Mesenchymal stem cell (in vitro differentiated cells and primary cell): ENCODE data around the gene KCNH5.

Experiments used
- DNase-seq: peaks from one replicate; pipeline ENCODE4 v3.0.0-alpha.2; 2013
- H2AFZ ChIP-seq: one replicate; pipeline ENCODE4 v1.6.1; 2013; ENCODE audit warnings: low read depth, mild to moderate bottlenecking, control low read depth, inconsistent platforms, low read length, moderate library complexity
- H2AK5ac ChIP-seq: 2 replicates; pipeline ENCODE4 v1.6.1; 2013; ENCODE audit warnings: low read length, moderate library complexity, mild to moderate bottlenecking, inconsistent platforms; ENCODE audit not compliant: severe bottlenecking
- H2BK120ac ChIP-seq: one replicate; pipeline ENCODE4 v1.6.1; 2013; ENCODE audit warnings: low read depth, mild to moderate bottlenecking, inconsistent platforms, low read length, moderate library complexity
- H2BK12ac ChIP-seq, 2 experiments: one replicate each; pipeline ENCODE4 v1.6.1; 2013; ENCODE audit warnings: inconsistent platforms in 2 of 2, low read length in 2 of 2, mild to moderate bottlenecking in 2 of 2, moderate library complexity in 2 of 2, control low read depth in 1 of 2
- H2BK15ac ChIP-seq: one replicate; pipeline ENCODE4 v1.6.1; 2013; ENCODE audit warnings: mild to moderate bottlenecking, low read depth, inconsistent platforms; ENCODE audit not compliant: poor library complexity, severe bottlenecking
- H2BK5ac ChIP-seq: 2 replicates; pipeline ENCODE4 v1.6.1; 2013; ENCODE audit warnings: low read depth, mild to moderate bottlenecking, low read length, control low read depth, inconsistent platforms; ENCODE audit not compliant: poor library complexity, severe bottlenecking
- H3K14ac ChIP-seq, 2 experiments: one replicate each; pipeline ENCODE4 v1.6.1; 2013; ENCODE audit warnings: inconsistent platforms in 2 of 2, low read length in 2 of 2, control low read depth in 1 of 2, mild to moderate bottlenecking in 1 of 2, moderate library complexity in 1 of 2
- H3K18ac ChIP-seq, 2 experiments: one replicate each; pipeline ENCODE4 v1.6.1; 2013; ENCODE audit warnings: inconsistent platforms in 2 of 2, low read length in 2 of 2, control low read depth in 1 of 2, low read depth in 1 of 2, mild to moderate bottlenecking in 1 of 2
- H3K23ac ChIP-seq, 2 experiments: one replicate each; pipeline ENCODE4 v1.6.1; 2013; ENCODE audit warnings: inconsistent platforms in 2 of 2, low read length in 2 of 2, mild to moderate bottlenecking in 2 of 2, moderate library complexity in 2 of 2, control low read depth in 1 of 2
- H3K27ac ChIP-seq: 2 replicates; pipeline ENCODE4 v1.5.1; 2013; ENCODE audit warnings: mild to moderate bottlenecking, moderate library complexity, low read length, control low read depth, inconsistent platforms; ENCODE audit not compliant: poor library complexity, severe bottlenecking
- H3K27me3 ChIP-seq, 2 experiments: 2 replicates each; pipeline versions ENCODE4 v1.6.1 to v1.7.0; 2013; ENCODE audit warnings: low read length in 2 of 2, mild to moderate bottlenecking in 2 of 2, moderate library complexity in 2 of 2, control low read depth in 1 of 2, inconsistent platforms in 1 of 2; ENCODE audit not compliant: control insufficient read depth in 1 of 2, insufficient read depth in 1 of 2
- H3K36me3 ChIP-seq, 2 experiments: 2 replicates each; pipeline versions ENCODE4 v1.6.1 to v1.7.0; 2013; ENCODE audit warnings: low read length in 2 of 2, control low read depth in 1 of 2, inconsistent platforms in 1 of 2, low read depth in 1 of 2, mild to moderate bottlenecking in 1 of 2; ENCODE audit not compliant: insufficient read depth in 2 of 2, control insufficient read depth in 1 of 2
- H3K4ac ChIP-seq, 2 experiments: one replicate each; pipeline ENCODE4 v1.6.1; 2013; ENCODE audit warnings: inconsistent platforms in 2 of 2, low read length in 2 of 2, mild to moderate bottlenecking in 2 of 2, moderate library complexity in 2 of 2, control low read depth in 1 of 2, low read depth in 1 of 2
- H3K4me1 ChIP-seq: 2 replicates; pipeline ENCODE4 v1.6.1; 2013; ENCODE audit warnings: low read depth, low read length, control low read depth; ENCODE audit not compliant: control insufficient read depth, insufficient read depth
- H3K4me2 ChIP-seq: 2 replicates; pipeline ENCODE4 v1.6.1; 2013; ENCODE audit warnings: low read length, mild to moderate bottlenecking, inconsistent platforms; ENCODE audit not compliant: poor library complexity, severe bottlenecking
- H3K4me3 ChIP-seq, 2 experiments: 2 replicates each; pipeline versions ENCODE4 v1.5.1 to v1.7.0; 2013; ENCODE audit warnings: low read length in 2 of 2, mild to moderate bottlenecking in 2 of 2, control low read depth in 1 of 2, low read depth in 1 of 2; ENCODE audit not compliant: insufficient read depth in 1 of 2
- H3K79me1 ChIP-seq: replicated peaks from 2 replicates; pipeline ENCODE4 v1.6.1; 2013; ENCODE audit warnings: mild to moderate bottlenecking, control low read depth, low read length, inconsistent platforms; ENCODE audit not compliant: poor library complexity, severe bottlenecking
- H3K9ac ChIP-seq: 2 replicates; pipeline ENCODE4 v1.7.0; 2013; ENCODE audit warnings: mild to moderate bottlenecking, low read length, moderate library complexity
- H3K9me3 ChIP-seq: 2 replicates; pipeline ENCODE4 v1.7.0; 2013; ENCODE audit warnings: mild to moderate bottlenecking, low read length; ENCODE audit not compliant: control insufficient read depth
- H4K8ac ChIP-seq: one replicate; pipeline ENCODE4 v1.6.1; 2013; ENCODE audit warnings: inconsistent platforms, mild to moderate bottlenecking, low read length, moderate library complexity
- H4K91ac ChIP-seq: one replicate; pipeline ENCODE4 v1.6.1; 2013; ENCODE audit warnings: mild to moderate bottlenecking, low read length, inconsistent platforms
- WGBS: methylation state at CpG from one replicate; pipeline ENCODE4 v1.1.7; 2013; ENCODE audit warnings: mixed read lengths; 5-methylcytosine and 5-hydroxymethylcytosine counted together

Gene KCNH5

GRCh38 chr14:62674563-62675237 lies 370.6 kb downstream of the KCNH5 start:
- Histone ChIP-seq H3K4me3 (no peak overlapping the region), H3K4me2 (no peak overlapping the region), H3K9ac (no peak overlapping the region), H2BK12ac (no peak overlapping the region), H2BK5ac (no peak overlapping the region), H3K9me3 (no peaks in the 10 kb centered on the region), H3K14ac (no peak overlapping the region), H2AK5ac (no peak overlapping the region), H3K79me1 (no peaks in the 10 kb centered on the region), H3K27ac (no peak overlapping the region), H3K4ac (no peak overlapping the region), H4K8ac (no peak overlapping the region), H3K18ac (no peak overlapping the region), H2BK120ac (no peak overlapping the region), H3K36me3 (no peaks in the 10 kb centered on the region), H2AFZ (no peak overlapping the region), H2BK15ac (no peak overlapping the region), H3K4me1 (no peaks in the 10 kb centered on the region), H3K27me3 (no peaks in the 10 kb centered on the region), H3K23ac (no peak overlapping the region), H4K91ac (no peak overlapping the region)
- DNase-seq, result no peak
- 29% methylated on average over 1 of the region's 4 CpGs for WGBS

GRCh38 chr14:62673014-62673755 lies 372.1 kb downstream of the KCNH5 start:
- H3K23ac ChIP-seq, result no peak overlapping the region
- H2BK5ac ChIP-seq, result no peak overlapping the region
- no peak overlapping the region for H3K4me3 ChIP-seq
- no peaks in the 10 kb centered on the region for H3K9me3 ChIP-seq
- H2BK12ac ChIP-seq, result no peak overlapping the region
- H2AFZ ChIP-seq, result no peak overlapping the region
- no peaks in the 10 kb centered on the region for H3K4me1 ChIP-seq
- 95% methylated on average over 4 of the region's 4 CpGs for WGBS
- no peaks in the 10 kb centered on the region for H3K27me3 ChIP-seq
- H3K36me3 ChIP-seq, result no peaks in the 10 kb centered on the region
- H3K27ac ChIP-seq, result no peak overlapping the region
- no peak overlapping the region for H2AK5ac ChIP-seq
- no peak overlapping the region for H2BK15ac ChIP-seq
- no peak overlapping the region for H3K9ac ChIP-seq
- no peak overlapping the region for H3K4me2 ChIP-seq
- no peak overlapping the region for H4K91ac ChIP-seq
- H3K18ac ChIP-seq, result no peak overlapping the region
- no peak overlapping the region for H3K4ac ChIP-seq
- no peak overlapping the region for H4K8ac ChIP-seq
- H3K14ac ChIP-seq, result no peak overlapping the region
- no peak overlapping the region for H2BK120ac ChIP-seq
- no peaks in the 10 kb centered on the region for H3K79me1 ChIP-seq
- DNase-seq, result no peak

- Histone ChIP-seq H3K36me3 (no peaks in the 10 kb centered on the region), H3K23ac (no peak overlapping the region), H2BK5ac (no peak overlapping the region), H3K4me1 (no peaks in the 10 kb centered on the region), H2BK15ac (no peak overlapping the region), H3K27ac (no peak overlapping the region), H3K14ac (no peak overlapping the region), H4K8ac (no peak overlapping the region), H3K9ac (no peak overlapping the region), H2BK12ac (no peak overlapping the region), H3K4me2 (no peak overlapping the region), H3K4me3 (no peak overlapping the region), H3K18ac (no peak overlapping the region), H4K91ac (no peak overlapping the region), H2BK120ac (no peak overlapping the region), H2AK5ac (no peak overlapping the region), H3K4ac (no peak overlapping the region), H3K79me1 (no peaks in the 10 kb centered on the region), H3K27me3 (no peaks in the 10 kb centered on the region), H2AFZ (no peak overlapping the region), H3K9me3 (no peaks in the 10 kb centered on the region)
- WGBS, result 86% methylated on average over 1 of the region's 2 CpGs
- no peak for DNase-seq
Observed at GRCh38 chr14:62670526-62670925, 374.7 kb downstream of the KCNH5 start.

GRCh38 chr14:62667421-62667914 lies 377.8 kb downstream of the KCNH5 start:
- Histone ChIP-seq H3K4me3 (no peak overlapping the region), H2AK5ac (no peak overlapping the region), H2BK5ac (no peak overlapping the region), H3K4me2 (no peak overlapping the region), H3K4me1 (no peaks in the 10 kb centered on the region), H3K9ac (no peak overlapping the region), H3K18ac (no peak overlapping the region), H2AFZ (no peak overlapping the region), H2BK12ac (no peak overlapping the region), H2BK15ac (no peak overlapping the region), H3K4ac (no peak overlapping the region), H3K79me1 (no peaks in the 10 kb centered on the region), H3K27ac (no peak overlapping the region), H3K36me3 (no peaks in the 10 kb centered on the region), H2BK120ac (no peak overlapping the region), H4K8ac (no peak overlapping the region), H3K9me3 (no peaks in the 10 kb centered on the region), H4K91ac (no peak overlapping the region), H3K27me3 (no peaks in the 10 kb centered on the region), H3K14ac (no peak overlapping the region), H3K23ac (no peak overlapping the region)
- WGBS, result 96% methylated on average over 2 of the region's 4 CpGs
- DNase-seq, result no peak
